DND-41 (cell line): ENCODE data around the gene RUNX1.
A peak's percentile ranks its signal among the peaks of the same experiment; 100 is the strongest.

ENCODE experiments used
- ATAC-seq: fragments of 200-7000 bp; cut with Tn5 transposase; 3 replicates; pipeline ENCODE4 v1.9.1; 2021; ENCODE audit warnings: low read depth; ENCODE audit not compliant: insufficient read depth
- DNase-seq: peaks from one replicate; pipeline ENCODE4 v3.0.0-alpha.2; 2020
- H2AFZ ChIP-seq: 2 replicates; pipeline ENCODE4 v1.6.0; 2012; ENCODE audit warnings: low read depth, low read length
- H3K27ac ChIP-seq: 2 replicates; pipeline ENCODE4 v1.5.1; 2012; ENCODE audit warnings: low read length, inconsistent platforms
- H3K27me3 ChIP-seq: fragments of 200-600 bp; sonication (generic); 2 replicates; pipeline ENCODE4 v1.6.0; 2012; ENCODE audit warnings: low read length, mild to moderate bottlenecking, inconsistent platforms; ENCODE audit not compliant: insufficient read depth, poor library complexity
- H3K36me3 ChIP-seq: 2 replicates; pipeline ENCODE4 v1.5.1; 2012; ENCODE audit warnings: low read length, inconsistent platforms; ENCODE audit not compliant: insufficient read depth
- H3K4me1 ChIP-seq: 2 replicates; pipeline ENCODE4 v1.5.1; 2012; ENCODE audit warnings: mild to moderate bottlenecking, low read length; ENCODE audit not compliant: insufficient read depth
- H3K4me2 ChIP-seq: 2 replicates; pipeline ENCODE4 v1.6.0; 2012; ENCODE audit warnings: mild to moderate bottlenecking, moderate library complexity, low read length, inconsistent platforms; ENCODE audit not compliant: insufficient read depth
- H3K4me3 ChIP-seq, 2 experiments: fragments of 200-600 bp in 1 of 2; shearing (Covaris generic) in 1 of 2; 2 replicates each; pipeline ENCODE4 v1.5.1; 2012 to 2016; ENCODE audit warnings: inconsistent platforms in 2 of 2, low read length in 2 of 2, mild to moderate bottlenecking in 2 of 2, low read depth in 1 of 2, moderate library complexity in 1 of 2
- H3K79me2 ChIP-seq: 2 replicates; pipeline ENCODE4 v1.6.0; 2012; ENCODE audit warnings: low read length, inconsistent platforms; ENCODE audit not compliant: insufficient read depth
- H3K9ac ChIP-seq: 2 replicates; pipeline ENCODE4 v1.6.0; 2012; ENCODE audit warnings: low read depth, mild to moderate bottlenecking, inconsistent platforms, low read length, moderate library complexity
- H3K9me3 ChIP-seq: 2 replicates; pipeline ENCODE4 v1.5.1; 2012; ENCODE audit warnings: low read length, moderate library complexity, mild to moderate bottlenecking, inconsistent platforms; ENCODE audit not compliant: insufficient read depth, severe bottlenecking
- H4K20me1 ChIP-seq: 2 replicates; pipeline ENCODE4 v1.6.0; 2012; ENCODE audit warnings: low read length; ENCODE audit not compliant: insufficient read depth
- CTCF ChIP-seq: IDR thresholded peaks from 2 replicates; pipeline ENCODE4 v1.5.1; 2012; ENCODE audit warnings: borderline replicate concordance, low read length, moderate library complexity, mild to moderate bottlenecking; ENCODE audit not compliant: poor library complexity, severe bottlenecking; ENCODE audit errors: extremely low read depth
- EZH2 ChIP-seq: IDR thresholded peaks from 3 replicates; pipeline ENCODE4 v1.6.1; 2012; ENCODE audit warnings: borderline replicate concordance, low read depth, mild to moderate bottlenecking, moderate library complexity, low read length, inconsistent platforms; ENCODE audit not compliant: severe bottlenecking

The RUNX1 gene

GRCh38 chr21:34970566-34970965 is 78.5 kb downstream of the RUNX1 start:
- Histone ChIP-seq H3K9me3 (no peaks in the 10 kb centered on the region), H3K36me3 (peaks cover 63% of the 10 kb centered on the region), H2AFZ (no peak overlapping the region), H3K27me3 (no peaks in the 10 kb centered on the region), H4K20me1 (peaks cover 68% of the 10 kb centered on the region), H3K9ac (no peak overlapping the region), H3K27ac (peak overlapping the region; percentile 46; the same call in 1 of the 2 replicates), H3K79me2 (peaks cover 98% of the 10 kb centered on the region), H3K4me3 (no peak overlapping the region), H3K4me1 (peaks cover 42% of the 10 kb centered on the region), H3K4me2 (no peak overlapping the region)
- DNase-seq (no peak), ATAC-seq (no peak)
- TF ChIP-seq CTCF = no peak
- no peak for TF ChIP-seq EZH2

- H4K20me1 ChIP-seq = peaks cover 69% of the 10 kb centered on the region
- no peaks in the 10 kb centered on the region for H3K9me3 ChIP-seq
- ATAC-seq = no peak
- H3K27ac ChIP-seq = peak overlapping the region; percentile 46; the same call in 1 of the 2 replicates
- no peak overlapping the region for H3K9ac ChIP-seq
- DNase-seq = no peak
- no peak overlapping the region for H2AFZ ChIP-seq
- peaks cover 67% of the 10 kb centered on the region for H3K36me3 ChIP-seq
- no peak overlapping the region for H3K4me2 ChIP-seq
- H3K79me2 ChIP-seq = peaks cover 98% of the 10 kb centered on the region
- no peak for TF ChIP-seq EZH2
- no peak for TF ChIP-seq CTCF
- no peaks in the 10 kb centered on the region for H3K27me3 ChIP-seq
- H3K4me3 ChIP-seq = no peak overlapping the region
- H3K4me1 ChIP-seq = peaks cover 38% of the 10 kb centered on the region
These were observed 79.0 kb downstream of the RUNX1 start for GRCh38 chr21:34970167-34970500.

GRCh38 chr21:34969423-34970166 is 79.5 kb downstream of the RUNX1 start:
- H3K27ac ChIP-seq = peak overlapping the region; percentile 4
- H3K9me3 ChIP-seq = no peaks in the 10 kb centered on the region
- H3K9ac ChIP-seq = no peak overlapping the region
- ATAC-seq (no peak), DNase-seq (no peak)
- H4K20me1 ChIP-seq = peaks cover 75% of the 10 kb centered on the region
- H3K4me2 ChIP-seq = no peak overlapping the region
- peaks cover 98% of the 10 kb centered on the region for H3K79me2 ChIP-seq
- no peak for TF ChIP-seq EZH2
- TF ChIP-seq CTCF = no peak
- no peaks in the 10 kb centered on the region for H3K27me3 ChIP-seq
- H3K36me3 ChIP-seq = peaks cover 72% of the 10 kb centered on the region
- no peak overlapping the region for H3K4me3 ChIP-seq
- peaks cover 38% of the 10 kb centered on the region for H3K4me1 ChIP-seq
- no peak overlapping the region for H2AFZ ChIP-seq
